BJ (cell line): Measurements from ENCODE around the gene PIAS1. TPM values are rescaled to one million over a fixed set of nuclear protein-coding genes. Genes with fewer than 3 reads are reported as not detected.

Experiments
- CTCF ChIA-PET: fragments of 350-600 bp; formaldehyde crosslinking; extraction: SDS; loops from one replicate; lab custom pipeline; 2021; ENCODE audit warnings: antibody characterized with exemption, inconsistent platforms; lab: Yijun Ruan, JAX
- POLR2A ChIA-PET: fragments of 300-600 bp; sonication (Branson Sonifier 250); formaldehyde crosslinking; extraction: SDS; loops from one replicate; lab custom pipeline; 2021; ENCODE audit warnings: antibody characterized with exemption; lab: Charles Lee
- DNase-seq: peaks from one replicate; pipeline ENCODE4 v3.0.0-alpha.2; 2011; ENCODE audit warnings: low read depth
- H3K27me3 ChIP-seq: 2 replicates; pipeline ENCODE4 v1.6.0; 2011; ENCODE audit warnings: low read length; ENCODE audit not compliant: control insufficient read depth, insufficient read depth
- H3K36me3 ChIP-seq: 2 replicates; pipeline ENCODE4 v1.5.1; 2011; ENCODE audit warnings: low read length; ENCODE audit not compliant: control insufficient read depth, insufficient read depth
- H3K4me3 ChIP-seq: 2 replicates; pipeline ENCODE4 v1.5.1; 2011; ENCODE audit warnings: low read depth, mild to moderate bottlenecking, control low read depth, low read length
- polyA plus RNA-seq: library from polyadenylated mRNA; depleted of rRNA; stranded (reverse); fragments of >200 nt; gene quantifications from 2 replicates; pipeline ENCODE4 v1.2.3, GENCODE V29; 2011
- TF ChIP-seq, protein P1 (sequence below): IDR thresholded peaks from 2 replicates; pipeline ENCODE4 v1.5.1; 2011; ENCODE audit warnings: low read depth, mild to moderate bottlenecking, control low read depth, inconsistent platforms, low read length, moderate library complexity; ENCODE audit not compliant: insufficient read depth

PIAS1 gene
- polyA plus RNA-seq, 1 experiment = 37.4 TPM

DNA sequence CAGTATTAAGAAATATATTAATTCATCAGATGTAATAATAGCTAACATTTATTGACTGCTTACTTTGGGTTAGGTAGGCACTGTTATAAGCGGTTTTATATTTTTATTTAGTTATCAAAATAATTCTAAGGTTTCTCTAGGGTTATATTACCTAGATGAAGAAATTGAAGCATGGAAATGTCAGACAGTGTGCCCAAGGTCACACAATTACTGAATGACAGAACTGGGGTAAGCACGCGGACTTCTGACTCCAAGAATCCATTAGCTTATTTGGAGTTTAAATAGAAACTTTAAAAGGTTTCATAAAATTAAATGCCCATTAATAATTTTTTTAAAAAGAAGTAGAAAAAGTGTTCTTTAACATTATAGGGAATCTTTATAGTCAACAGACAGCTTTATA is 76.7 kb downstream of the PIAS1 start:
- Histone ChIP-seq H3K27me3 (no peaks in the 10 kb centered on the region), H3K36me3 (no peaks in the 10 kb centered on the region), H3K4me3 (no peak overlapping the region)
- TF ChIP-seq, protein P1, sequence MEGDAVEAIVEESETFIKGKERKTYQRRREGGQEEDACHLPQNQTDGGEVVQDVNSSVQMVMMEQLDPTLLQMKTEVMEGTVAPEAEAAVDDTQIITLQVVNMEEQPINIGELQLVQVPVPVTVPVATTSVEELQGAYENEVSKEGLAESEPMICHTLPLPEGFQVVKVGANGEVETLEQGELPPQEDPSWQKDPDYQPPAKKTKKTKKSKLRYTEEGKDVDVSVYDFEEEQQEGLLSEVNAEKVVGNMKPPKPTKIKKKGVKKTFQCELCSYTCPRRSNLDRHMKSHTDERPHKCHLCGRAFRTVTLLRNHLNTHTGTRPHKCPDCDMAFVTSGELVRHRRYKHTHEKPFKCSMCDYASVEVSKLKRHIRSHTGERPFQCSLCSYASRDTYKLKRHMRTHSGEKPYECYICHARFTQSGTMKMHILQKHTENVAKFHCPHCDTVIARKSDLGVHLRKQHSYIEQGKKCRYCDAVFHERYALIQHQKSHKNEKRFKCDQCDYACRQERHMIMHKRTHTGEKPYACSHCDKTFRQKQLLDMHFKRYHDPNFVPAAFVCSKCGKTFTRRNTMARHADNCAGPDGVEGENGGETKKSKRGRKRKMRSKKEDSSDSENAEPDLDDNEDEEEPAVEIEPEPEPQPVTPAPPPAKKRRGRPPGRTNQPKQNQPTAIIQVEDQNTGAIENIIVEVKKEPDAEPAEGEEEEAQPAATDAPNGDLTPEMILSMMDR = no peak
- ChIA-PET CTCF (interaction anchor here (0.9 kb wide), 1 partner anchor 96 kb away, joined by 3 read pairs; no protein-coding TSS in a partner anchor), POLR2A (interaction anchor here (0.6 kb wide), 1 partner anchor 8 kb away, joined by 4 read pairs; no protein-coding TSS in a partner anchor)
- DNase-seq = no peak

DNA sequence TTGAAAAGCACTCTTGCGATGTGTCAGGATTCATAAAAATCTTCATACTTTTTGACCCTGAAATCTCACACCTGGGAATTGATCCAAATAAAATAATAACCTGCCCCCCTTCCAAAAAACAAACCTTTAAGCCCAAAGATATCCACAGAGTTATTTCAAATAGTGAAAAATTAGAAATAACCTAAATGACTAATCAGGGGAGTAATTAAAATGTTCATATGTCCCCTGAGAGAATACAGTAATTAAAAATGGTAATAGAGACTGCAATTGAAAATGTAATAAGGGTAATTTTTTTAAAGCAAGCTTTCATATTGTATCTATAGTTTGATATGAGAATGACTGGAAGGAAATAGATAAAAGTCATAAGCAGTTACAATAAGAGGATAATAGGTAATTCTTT is 83.0 kb downstream of the PIAS1 start:
- no peak for DNase-seq
- no peaks in the 10 kb centered on the region for H3K27me3 ChIP-seq
- ChIA-PET CTCF (no interaction called here), POLR2A (no interaction called here)
- TF ChIP-seq, protein P1 = no peak
- H3K4me3 ChIP-seq = no peak overlapping the region
- H3K36me3 ChIP-seq = no peaks in the 10 kb centered on the region

DNA sequence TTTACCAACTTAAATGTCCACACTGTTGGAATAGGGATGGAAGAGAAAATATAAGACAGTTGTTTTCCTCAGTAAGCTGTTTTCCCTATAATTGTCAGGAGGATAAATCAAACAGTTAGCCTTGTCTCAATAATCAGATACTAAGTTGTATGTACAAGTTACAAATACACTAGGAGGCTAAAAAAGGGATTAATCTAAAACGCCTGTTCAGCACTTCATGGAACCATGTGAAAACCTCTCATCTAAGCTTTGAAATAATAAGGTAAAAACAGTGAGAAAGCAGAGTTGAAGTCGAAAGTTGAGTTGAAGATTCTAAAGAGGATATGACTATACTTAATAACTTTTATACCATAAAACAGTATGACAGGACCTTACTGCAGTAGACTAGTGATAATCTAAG is 89.0 kb downstream of the PIAS1 start:
- Histone ChIP-seq H3K4me3 (no peak overlapping the region), H3K27me3 (no peaks in the 10 kb centered on the region), H3K36me3 (no peaks in the 10 kb centered on the region)
- TF ChIP-seq, protein P1 = no peak
- ChIA-PET CTCF (interaction anchor here (0.6 to 1.2 kb wide), 3 partner anchors 12 to 280 kb away, joined by 3 to 5 read pairs (median 4); no protein-coding TSS in a partner anchor), POLR2A (no interaction called here)
- DNase-seq = no peak

DNA sequence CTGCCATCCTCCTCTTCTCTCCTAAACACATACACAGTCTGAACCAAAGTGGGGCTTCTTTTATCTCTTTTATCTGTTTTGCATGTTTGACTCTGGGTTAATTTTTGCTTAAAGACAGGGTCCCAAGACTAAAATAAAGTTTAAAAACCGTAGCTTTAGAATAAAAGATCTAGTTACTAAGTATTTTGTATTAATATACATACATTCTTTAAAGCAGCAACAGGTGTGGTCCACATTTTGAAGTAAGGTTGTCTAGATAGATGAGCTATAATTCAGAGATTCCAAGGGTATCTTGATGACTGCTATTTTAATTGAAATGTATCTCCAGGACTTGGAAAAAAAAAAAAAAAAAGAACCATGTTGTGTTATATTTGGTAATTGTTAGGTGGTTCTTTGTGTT is 89.7 kb downstream of the PIAS1 start:
- DNase-seq = no peak
- POLR2A ChIA-PET = no interaction called here
- Histone ChIP-seq H3K27me3 (no peaks in the 10 kb centered on the region), H3K36me3 (no peaks in the 10 kb centered on the region), H3K4me3 (no peak overlapping the region)
- CTCF ChIA-PET = interaction anchor here (0.6 to 1.2 kb wide), 3 partner anchors 11 to 281 kb away, joined by 3 to 5 read pairs (median 4); no protein-coding TSS in a partner anchor
- TF ChIP-seq, protein P1 = no peak

DNA sequence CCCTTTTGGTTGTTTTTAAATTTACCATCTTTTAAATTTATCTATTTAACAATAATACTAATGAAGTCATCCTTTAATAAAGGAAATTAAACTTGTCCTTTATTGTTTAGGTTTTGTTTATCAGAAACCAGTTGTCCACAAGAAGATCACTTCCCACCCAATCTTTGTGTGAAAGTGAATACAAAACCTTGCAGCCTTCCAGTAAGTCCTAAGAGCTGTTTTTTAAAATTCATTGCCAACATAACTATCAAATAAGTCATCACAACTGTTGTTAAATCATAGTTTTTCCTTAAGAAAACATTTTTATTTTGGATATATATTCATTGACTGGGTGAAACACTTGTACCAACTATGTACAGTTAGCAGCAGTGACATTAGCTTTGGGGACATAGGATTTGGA is 91.6 kb downstream of the PIAS1 start:
- TF ChIP-seq, protein P1 = no peak
- Histone ChIP-seq H3K27me3 (no peaks in the 10 kb centered on the region), H3K36me3 (no peaks in the 10 kb centered on the region), H3K4me3 (no peak overlapping the region)
- CTCF ChIA-PET = interaction anchor here (1.9 kb wide), 1 partner anchor 9 kb away, joined by 10 read pairs; no protein-coding TSS in a partner anchor
- POLR2A ChIA-PET = interaction anchor here (0.6 kb wide), 1 partner anchor 58 kb away, joined by 5 read pairs; no protein-coding TSS in a partner anchor
- DNase-seq = no peak
